Transverse colon (tissue), 4 donors: Measurements from ENCODE around the gene MSX2.

ENCODE experiments used
- CTCF ChIP-seq, 5 experiments: fragments of 200-600 bp in 3 of 5; fragments of 450-650 bp in 2 of 5; sonication (generic) in 3 of 5; IDR thresholded peaks; 1 replicate in 2 of 5; 2 replicates in 3 of 5; pipeline ENCODE4 v1.5.1; 2016 to 2017; ENCODE audit warnings: antibody characterized with exemption in 5 of 5, inconsistent platforms in 3 of 5, mild to moderate bottlenecking in 2 of 5, moderate library complexity in 1 of 5
- EP300 ChIP-seq: sonication (generic); formaldehyde crosslinking; IDR thresholded peaks from one replicate; pipeline ENCODE4 v1.6.1; 2017; ENCODE audit warnings: antibody characterized with exemption, low read depth
- POLR2A ChIP-seq: fragments of 450-650 bp; IDR thresholded peaks from one replicate; pipeline ENCODE4 v1.6.1; 2016; ENCODE audit warnings: antibody characterized with exemption, mild to moderate bottlenecking, moderate library complexity
- POLR2AphosphoS5 ChIP-seq, 3 donors: sonication (generic); formaldehyde crosslinking; IDR thresholded peaks; one replicate each; pipeline ENCODE4 v1.6.1; 2016; ENCODE audit warnings: antibody characterized with exemption in 3 of 3

- TF ChIP-seq CTCF (IDR thresholded peaks at IDR 0.05) (no peak), POLR2A (no peak), EP300 (no peak), POLR2AphosphoS5 (IDR thresholded peaks at IDR 0.05) (no peak)
Measured at GRCh38 chr5:174733836-174734235, 9.5 kb downstream of the MSX2 start.
